Ovary (tissue), 3 donors: ENCODE measurements around the gene ARRB2.
"Not testable (repeated sequence)": the region's sequence is repeated elsewhere in the genome, so short reads cannot be mapped to it uniquely, and the experiment has no call there.

Experiments used
- POLR2A ChIP-seq: fragments of 450-650 bp; IDR thresholded peaks from one replicate; pipeline ENCODE4 v1.6.1; 2017; ENCODE audit warnings: antibody characterized with exemption, mild to moderate bottlenecking, moderate library complexity
- TF ChIP-seq, protein P1 (sequence below), 3 donors: fragments of 450-650 bp in 2 of 3; fragments of 200-600 bp in 1 of 3; IDR thresholded peaks; one replicate each; pipeline versions ENCODE4 v1.5.1 to v1.8.0; 2016 to 2022; ENCODE audit warnings: antibody characterized with exemption in 3 of 3, mild to moderate bottlenecking in 1 of 3
- donor health status: DM: no; HTN: no; CAD: no.

DNA sequence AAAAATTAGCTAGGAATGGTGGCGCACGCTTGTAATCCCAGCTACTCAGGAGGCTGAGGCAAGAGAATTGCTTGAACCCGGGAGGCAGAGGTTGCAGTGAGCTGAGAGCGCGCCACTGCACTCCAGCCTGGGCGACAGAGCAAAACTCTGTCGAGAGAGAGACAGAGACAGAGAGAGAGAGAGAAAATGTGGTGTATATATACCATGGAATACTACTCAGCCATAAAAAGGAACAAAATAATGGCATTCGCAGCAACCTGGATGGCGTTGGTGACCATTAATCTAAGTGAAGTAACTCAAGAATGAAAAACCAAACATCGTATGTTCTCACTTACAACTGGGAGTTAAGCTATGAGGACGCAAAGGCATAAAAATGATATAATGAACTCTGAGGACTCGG lies 20.6 kb upstream of the ARRB2 start:
- TF ChIP-seq, protein P1, sequence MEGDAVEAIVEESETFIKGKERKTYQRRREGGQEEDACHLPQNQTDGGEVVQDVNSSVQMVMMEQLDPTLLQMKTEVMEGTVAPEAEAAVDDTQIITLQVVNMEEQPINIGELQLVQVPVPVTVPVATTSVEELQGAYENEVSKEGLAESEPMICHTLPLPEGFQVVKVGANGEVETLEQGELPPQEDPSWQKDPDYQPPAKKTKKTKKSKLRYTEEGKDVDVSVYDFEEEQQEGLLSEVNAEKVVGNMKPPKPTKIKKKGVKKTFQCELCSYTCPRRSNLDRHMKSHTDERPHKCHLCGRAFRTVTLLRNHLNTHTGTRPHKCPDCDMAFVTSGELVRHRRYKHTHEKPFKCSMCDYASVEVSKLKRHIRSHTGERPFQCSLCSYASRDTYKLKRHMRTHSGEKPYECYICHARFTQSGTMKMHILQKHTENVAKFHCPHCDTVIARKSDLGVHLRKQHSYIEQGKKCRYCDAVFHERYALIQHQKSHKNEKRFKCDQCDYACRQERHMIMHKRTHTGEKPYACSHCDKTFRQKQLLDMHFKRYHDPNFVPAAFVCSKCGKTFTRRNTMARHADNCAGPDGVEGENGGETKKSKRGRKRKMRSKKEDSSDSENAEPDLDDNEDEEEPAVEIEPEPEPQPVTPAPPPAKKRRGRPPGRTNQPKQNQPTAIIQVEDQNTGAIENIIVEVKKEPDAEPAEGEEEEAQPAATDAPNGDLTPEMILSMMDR (IDR thresholded peaks at IDR 0.05): not testable (repeated sequence)
- not testable (repeated sequence) for TF ChIP-seq POLR2A
